Osteocyte (in vitro differentiated cells): ENCODE results near the gene TPK1. TPM values are rescaled to one million over a fixed set of nuclear protein-coding genes. Genes with fewer than 3 reads are reported as not detected.

Source experiments
- DNase-seq: peaks from one replicate; pipeline ENCODE4 v3.0.0; 2021; ENCODE audit warnings: mixed read lengths; ENCODE audit not compliant: unreplicated experiment; ENCODE audit errors: extremely low spot score
- H3K27ac Mint-ChIP-seq: one replicate; pipeline ENCODE4 v1.8.0; 2021; ENCODE audit warnings: mild to moderate bottlenecking, mixed read lengths; ENCODE audit not compliant: unreplicated experiment
- H3K27me3 Mint-ChIP-seq: one replicate; pipeline ENCODE4 v1.8.0; 2021; ENCODE audit warnings: mixed read lengths; ENCODE audit not compliant: unreplicated experiment
- H3K36me3 Mint-ChIP-seq: one replicate; pipeline ENCODE4 v1.8.0; 2021; ENCODE audit warnings: mixed read lengths; ENCODE audit not compliant: unreplicated experiment
- H3K4me1 Mint-ChIP-seq: one replicate; pipeline ENCODE4 v1.8.0; 2021; ENCODE audit warnings: mixed read lengths; ENCODE audit not compliant: unreplicated experiment
- H3K4me3 Mint-ChIP-seq: one replicate; pipeline ENCODE4 v1.8.0; 2021; ENCODE audit warnings: mild to moderate bottlenecking, moderate library complexity, mixed read lengths; ENCODE audit not compliant: unreplicated experiment
- H3K9me3 Mint-ChIP-seq: one replicate; pipeline ENCODE4 v1.8.0; 2021; ENCODE audit warnings: mixed read lengths; ENCODE audit not compliant: unreplicated experiment
- CTCF ChIP-seq: fragments of 200-600 bp; sonication (generic); IDR thresholded peaks from 2 replicates; pipeline ENCODE4 v1.5.0; 2021; ENCODE audit warnings: antibody characterized with exemption, mild to moderate bottlenecking, moderate library complexity
- total RNA-seq: library from RNA; stranded (reverse); gene quantifications from 2 replicates; pipeline ENCODE4 v1.2.1, GENCODE V29; 2021

The TPK1 gene
- total RNA-seq, 1 donor from 2014 or later: 5.6 TPM

GRCh38 chr7:144531181-144531580 lies 304.7 kb downstream of the TPK1 start:
- no peaks in the 10 kb centered on the region for H3K27me3 Mint-ChIP-seq
- no peak overlapping the region for H3K27ac Mint-ChIP-seq
- no peak overlapping the region for H3K4me3 Mint-ChIP-seq
- TF ChIP-seq CTCF: no peak
- H3K36me3 Mint-ChIP-seq: no peaks in the 10 kb centered on the region
- no peaks in the 10 kb centered on the region for H3K9me3 Mint-ChIP-seq
- no peak for DNase-seq
- H3K4me1 Mint-ChIP-seq: no peaks in the 10 kb centered on the region

GRCh38 chr7:144529269-144529926 lies 306.5 kb downstream of the TPK1 start:
- no peak for TF ChIP-seq CTCF
- DNase-seq: no peak
- Mint-ChIP-seq H3K27me3 (no peaks in the 10 kb centered on the region), H3K36me3 (no peaks in the 10 kb centered on the region), H3K4me1 (no peaks in the 10 kb centered on the region), H3K9me3 (no peaks in the 10 kb centered on the region), H3K27ac (no peak overlapping the region), H3K4me3 (no peak overlapping the region)

GRCh38 chr7:144528536-144529045 lies 307.3 kb downstream of the TPK1 start:
- no peak for DNase-seq
- Mint-ChIP-seq H3K9me3 (no peaks in the 10 kb centered on the region), H3K27ac (no peak overlapping the region)

GRCh38 chr7:144527051-144527471 lies 308.8 kb downstream of the TPK1 start:
- no peaks in the 10 kb centered on the region for H3K4me1 Mint-ChIP-seq
- no peak for TF ChIP-seq CTCF
- no peak overlapping the region for H3K4me3 Mint-ChIP-seq
- DNase-seq: no peak
- no peak overlapping the region for H3K27ac Mint-ChIP-seq
- no peaks in the 10 kb centered on the region for H3K9me3 Mint-ChIP-seq
- no peaks in the 10 kb centered on the region for H3K27me3 Mint-ChIP-seq
- no peaks in the 10 kb centered on the region for H3K36me3 Mint-ChIP-seq

More at GRCh38 chr7:144528536-144529045, 307.3 kb downstream of the TPK1 start:
- Mint-ChIP-seq H3K27me3 (no peaks in the 10 kb centered on the region), H3K4me1 (no peaks in the 10 kb centered on the region), H3K36me3 (no peaks in the 10 kb centered on the region), H3K4me3 (no peak overlapping the region)
- no peak for TF ChIP-seq CTCF

GRCh38 chr7:144525956-144526355 lies 309.9 kb downstream of the TPK1 start:
- Mint-ChIP-seq H3K36me3 (no peaks in the 10 kb centered on the region), H3K9me3 (no peaks in the 10 kb centered on the region)
- no peak for TF ChIP-seq CTCF

More at GRCh38 chr7:144525956-144526355, 309.9 kb downstream of the TPK1 start:
- no peak overlapping the region for H3K27ac Mint-ChIP-seq
- H3K27me3 Mint-ChIP-seq: no peaks in the 10 kb centered on the region
- no peak for DNase-seq
- H3K4me3 Mint-ChIP-seq: no peak overlapping the region
- no peaks in the 10 kb centered on the region for H3K4me1 Mint-ChIP-seq
